NCI-H1105 treated with DMSO at 0.1 percent for 48 hours (cell line): ENCODE results near the gene MAN1C1.

Source experiments
- DNase-seq: peaks from one replicate; lab custom pipeline; 2025; lab: John Stamatoyannopoulos, UW

The MAN1C1 gene

DNA sequence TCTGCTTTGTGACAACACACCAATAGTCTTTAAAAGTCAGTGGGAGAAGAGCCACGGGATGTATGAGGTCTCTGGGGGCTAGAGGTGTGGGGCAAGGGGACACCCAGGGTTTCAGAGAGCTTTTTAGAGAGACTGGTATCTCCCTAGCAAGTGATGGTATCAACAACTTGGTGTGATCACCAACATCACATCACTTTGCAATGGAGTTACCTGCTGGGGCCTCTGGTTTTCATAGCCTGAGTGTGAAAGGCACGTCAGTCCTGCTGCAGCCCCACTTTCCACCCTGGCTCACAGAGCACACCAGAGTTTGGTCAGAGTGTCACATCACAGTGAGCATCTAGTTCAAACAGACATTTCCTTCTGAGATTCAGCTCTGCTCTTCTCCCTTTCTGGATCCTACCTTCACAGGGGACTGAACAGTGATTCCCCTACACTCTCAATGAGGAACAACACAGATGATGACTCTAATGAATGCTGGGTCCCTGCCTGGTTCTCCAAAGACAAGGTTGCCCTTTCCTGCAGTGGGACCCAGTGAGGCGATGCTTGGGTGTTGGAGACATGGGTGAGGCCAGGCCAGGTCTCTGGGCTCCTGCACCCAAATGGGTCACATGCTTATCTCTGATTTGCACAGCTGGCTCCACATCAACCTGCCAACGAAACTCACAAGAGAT is 2.0 kb upstream of the MAN1C1 start:
- no peak for DNase-seq

DNA sequence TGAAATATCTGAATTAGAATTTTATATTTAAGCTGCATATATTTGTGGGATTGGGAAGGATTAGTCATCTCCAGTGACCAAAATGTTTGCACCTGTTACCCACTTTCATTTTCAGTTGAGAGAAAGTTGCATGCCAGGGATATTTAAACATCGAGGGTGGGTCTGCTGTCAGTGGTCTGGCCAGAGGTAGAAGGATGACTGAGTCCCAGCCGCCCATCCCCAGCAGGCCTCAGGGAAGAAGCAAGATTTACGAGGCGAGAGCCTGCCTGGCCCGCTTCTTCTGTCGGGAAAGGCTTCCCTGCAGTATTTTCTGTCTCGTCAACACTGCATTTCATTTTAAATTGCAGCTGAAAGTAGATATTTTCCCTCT is 1.4 kb upstream of the MAN1C1 start:
- no peak for DNase-seq

DNA sequence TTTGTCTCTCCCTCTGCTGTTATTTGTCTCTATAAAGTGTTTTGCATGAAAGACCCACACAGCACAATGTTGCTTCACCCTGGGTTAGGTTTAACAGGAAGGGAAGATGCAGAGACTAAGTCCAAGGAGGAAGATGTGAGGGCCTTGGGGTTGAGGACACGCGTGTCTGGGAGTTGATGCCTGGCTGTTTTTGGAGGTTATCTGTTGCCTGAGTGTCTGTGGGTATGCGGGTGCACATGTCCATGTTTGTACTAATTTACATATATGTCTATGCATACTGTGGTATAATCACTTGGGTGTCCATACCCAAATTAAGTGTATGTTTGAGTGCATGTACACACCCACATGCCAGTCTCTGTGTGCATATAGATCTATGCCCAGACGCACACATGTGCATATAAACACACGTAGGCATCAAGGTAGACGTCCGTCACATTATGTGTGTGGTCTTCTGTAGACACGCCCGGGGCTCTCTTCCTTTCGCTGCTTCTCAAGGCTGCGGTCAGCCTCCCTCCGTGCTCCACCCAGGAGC is 962 bp upstream of the MAN1C1 start:
- DNase-seq: no peak

DNA sequence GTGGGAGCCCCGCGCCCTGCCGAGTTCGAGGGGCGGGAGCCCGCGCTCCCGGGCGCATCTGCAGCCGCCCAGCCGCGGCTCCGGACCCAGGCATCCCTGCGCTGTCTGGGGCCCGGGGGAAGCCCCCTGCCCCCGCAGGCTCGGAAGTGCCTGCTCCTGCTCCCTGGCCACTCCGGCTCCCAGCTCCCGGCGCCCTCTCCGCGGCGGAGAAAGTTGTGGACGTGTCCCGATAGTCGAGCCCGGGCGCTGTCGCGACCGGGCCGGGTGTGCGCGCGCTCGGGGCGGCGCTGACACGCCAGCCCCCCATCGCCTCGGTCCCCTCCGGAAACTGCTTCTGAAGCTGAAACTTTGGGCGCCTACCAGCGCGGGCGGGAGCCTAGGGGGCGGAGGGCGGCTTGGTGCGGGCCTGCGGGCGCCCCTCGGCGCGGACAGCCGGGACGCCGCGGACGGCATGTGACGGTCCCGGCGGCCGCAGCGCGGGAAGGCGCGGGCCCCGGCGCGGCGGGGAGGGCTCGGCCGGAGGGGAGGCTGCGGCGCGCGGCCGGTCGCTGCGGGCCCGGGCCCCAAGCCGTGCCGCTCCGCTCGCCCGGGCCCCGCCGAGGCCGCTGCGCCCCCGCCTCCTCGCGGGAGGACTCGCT is 515 bp downstream of the MAN1C1 start:
- no peak for DNase-seq

DNA sequence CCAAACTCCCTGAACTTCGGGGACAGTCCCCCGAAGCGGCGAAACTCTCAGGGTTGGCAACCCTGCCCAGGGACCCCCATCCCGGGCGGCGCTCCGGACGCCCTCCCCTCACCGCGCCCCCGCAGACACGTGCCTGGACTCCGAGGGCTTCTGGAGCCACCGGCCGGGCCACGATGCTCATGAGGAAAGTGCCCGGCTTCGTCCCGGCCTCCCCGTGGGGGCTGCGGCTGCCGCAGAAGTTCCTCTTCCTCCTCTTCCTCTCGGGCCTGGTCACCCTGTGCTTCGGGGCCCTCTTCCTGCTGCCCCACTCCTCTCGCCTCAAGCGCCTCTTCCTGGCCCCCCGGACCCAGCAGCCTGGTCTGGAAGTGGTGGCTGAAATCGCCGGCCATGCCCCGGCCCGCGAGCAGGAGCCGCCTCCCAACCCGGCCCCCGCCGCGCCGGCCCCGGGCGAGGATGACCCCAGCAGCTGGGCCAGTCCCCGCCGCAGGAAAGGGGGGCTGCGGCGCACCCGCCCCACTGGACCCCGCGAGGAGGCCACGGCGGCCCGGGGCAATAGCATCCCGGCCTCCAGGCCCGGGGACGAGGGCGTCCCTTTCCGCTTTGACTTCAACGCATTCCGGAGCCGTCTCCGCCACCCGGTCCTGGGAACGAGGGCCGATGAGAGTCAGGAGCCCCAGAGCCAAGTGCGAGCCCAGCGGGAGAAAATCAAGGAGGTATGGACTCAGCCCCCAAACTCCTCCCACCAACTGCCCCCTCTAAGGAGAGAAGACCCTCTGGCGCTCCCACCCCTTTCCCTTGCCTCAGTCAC is 1.2 kb downstream of the MAN1C1 start:
- no peak for DNase-seq

DNA sequence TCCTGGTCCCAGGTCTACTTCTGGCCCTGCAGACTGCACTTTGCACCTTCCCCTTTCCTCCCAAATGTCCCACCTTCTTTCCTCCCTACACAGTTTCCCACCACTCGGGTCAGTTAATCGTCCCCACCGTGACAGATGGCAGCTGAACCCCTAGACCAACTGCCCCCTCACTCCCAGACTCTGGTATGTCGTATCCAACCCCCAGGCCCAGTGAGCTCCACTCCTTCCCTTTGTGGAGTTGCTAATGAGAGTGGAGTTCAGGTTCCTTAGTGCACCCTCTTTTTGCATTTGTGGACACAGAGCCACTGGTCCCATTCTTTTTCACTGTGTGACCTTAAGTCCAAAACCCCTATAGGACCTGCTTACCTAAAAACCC is 1.8 kb downstream of the MAN1C1 start:
- no peak for DNase-seq

DNA sequence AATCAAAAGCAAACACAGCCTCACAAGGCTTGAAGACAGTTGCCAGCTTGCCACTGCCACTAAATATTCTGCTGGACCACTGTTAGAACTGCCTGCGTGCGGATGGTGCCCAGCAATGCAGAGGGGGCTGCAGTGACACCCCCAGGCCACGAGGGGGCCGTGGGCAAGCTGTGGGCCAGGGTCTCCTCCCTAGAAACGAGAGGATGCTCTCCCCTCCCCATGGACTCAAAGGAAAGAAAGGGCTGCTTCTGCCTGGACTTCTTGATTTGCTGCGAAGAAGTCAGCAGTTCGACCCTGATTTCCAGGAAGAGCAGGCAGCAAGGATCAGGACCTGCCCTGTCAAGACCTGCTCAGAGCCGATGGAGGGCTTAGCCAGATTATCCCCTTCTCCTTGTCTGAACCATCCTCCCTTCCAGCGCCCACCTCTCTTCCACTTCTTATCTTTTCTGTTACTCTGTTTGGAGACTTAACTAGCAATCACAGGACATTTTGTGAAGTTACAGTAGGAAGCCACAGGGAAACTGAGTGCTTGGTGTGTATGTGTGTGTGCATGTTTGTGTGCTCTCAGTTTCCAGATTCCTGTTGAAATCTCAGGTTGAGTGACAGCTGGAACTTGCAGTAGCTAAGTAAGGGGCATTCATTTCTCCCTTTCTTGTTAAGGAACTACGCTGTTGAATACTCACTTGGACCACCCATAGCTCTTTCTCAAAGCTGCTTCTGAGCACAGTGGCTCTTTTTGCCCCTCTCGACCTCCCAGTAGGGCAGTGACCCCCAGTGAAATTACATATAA is 2.7 kb downstream of the MAN1C1 start:
- DNase-seq: peak; percentile 75

DNA sequence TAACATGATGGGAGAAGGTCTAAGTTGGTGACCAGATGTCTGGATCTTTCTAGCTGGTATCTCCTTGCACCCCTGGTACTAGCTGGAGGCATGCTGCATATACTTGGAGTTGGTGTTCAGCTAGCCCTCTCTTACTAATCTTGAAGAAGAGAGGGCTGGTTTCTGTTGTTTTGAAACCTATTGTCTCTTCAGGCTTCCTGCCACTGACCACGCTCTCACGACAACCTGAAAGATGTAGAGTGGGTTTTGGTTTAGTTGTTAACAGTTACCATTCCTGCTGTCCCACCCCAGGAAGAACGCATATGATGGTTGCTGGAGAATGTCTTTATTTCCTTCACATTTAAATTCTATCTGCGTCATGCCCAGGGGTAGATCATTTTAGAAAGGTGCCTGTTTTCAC is 3.6 kb downstream of the MAN1C1 start:
- DNase-seq: no peak

DNA sequence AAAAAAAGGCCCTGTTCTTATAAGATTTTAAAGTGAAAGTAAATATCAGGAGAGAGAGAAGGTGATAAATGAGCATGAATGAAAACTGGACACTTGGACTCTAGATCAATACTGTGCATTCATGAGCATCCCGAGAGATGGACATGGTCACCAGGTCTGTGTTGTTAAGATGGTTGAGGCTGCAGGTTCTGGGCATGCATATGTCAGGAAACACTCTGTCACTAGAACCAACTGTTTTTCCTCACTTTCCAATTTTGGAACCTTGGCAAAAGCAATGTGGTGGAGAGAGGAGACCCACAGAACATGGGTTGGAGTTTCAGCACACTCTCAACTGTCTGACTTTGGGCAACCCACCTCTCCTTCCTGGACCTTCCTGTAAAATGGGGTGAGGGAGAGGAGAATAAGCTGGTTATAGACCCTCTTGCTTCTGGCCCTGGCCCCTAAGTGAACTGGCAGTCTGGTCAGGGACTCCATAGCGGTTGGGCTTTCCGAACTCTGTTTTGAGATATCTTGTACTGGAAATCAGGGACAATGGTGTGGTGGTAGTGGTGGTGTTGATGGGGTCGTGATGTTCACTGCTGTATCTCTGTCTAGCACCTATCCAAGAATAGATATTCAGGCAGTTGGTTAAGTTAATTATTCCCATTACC is 4.2 kb downstream of the MAN1C1 start:
- no peak for DNase-seq

DNA sequence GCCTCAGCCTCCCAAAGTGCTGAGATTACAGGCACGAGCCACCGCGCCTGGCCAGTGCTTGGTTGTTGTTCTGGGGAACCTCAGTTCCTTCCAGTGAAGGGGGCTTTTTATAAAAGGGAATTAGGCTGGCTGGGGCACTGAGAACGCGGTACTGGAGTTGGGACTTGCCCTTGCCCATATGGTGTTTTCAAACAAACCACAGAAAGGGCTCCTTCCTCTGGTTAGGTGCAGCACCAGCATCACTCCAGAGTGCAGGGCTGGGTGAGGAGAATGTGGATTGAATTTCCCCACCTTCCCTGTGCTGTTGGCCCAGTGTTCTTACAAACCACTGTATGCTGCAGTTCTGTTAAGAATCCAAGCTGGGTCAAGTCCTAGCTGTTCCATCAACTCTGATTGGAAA is 5.3 kb downstream of the MAN1C1 start:
- DNase-seq: no peak

DNA sequence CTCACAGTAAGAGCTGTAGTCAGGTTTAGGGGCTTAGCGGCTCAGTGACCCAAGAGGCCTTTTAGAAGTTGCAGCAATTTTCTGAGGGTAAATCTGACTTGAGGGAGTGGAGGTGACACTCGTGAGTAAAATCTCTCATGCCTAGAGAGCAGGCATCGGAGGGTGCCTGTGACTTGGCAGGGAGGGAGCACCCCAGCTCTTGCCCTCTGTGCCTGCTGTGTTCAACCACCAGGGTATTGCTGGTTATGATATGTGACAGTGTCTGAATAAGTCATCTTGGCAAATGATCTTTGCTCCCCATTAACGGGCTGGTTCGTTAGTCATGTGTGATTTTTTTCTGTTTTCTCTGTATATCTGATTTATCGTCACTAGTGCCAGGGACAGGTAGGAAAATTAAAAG is 5.9 kb downstream of the MAN1C1 start:
- DNase-seq: no peak

DNA sequence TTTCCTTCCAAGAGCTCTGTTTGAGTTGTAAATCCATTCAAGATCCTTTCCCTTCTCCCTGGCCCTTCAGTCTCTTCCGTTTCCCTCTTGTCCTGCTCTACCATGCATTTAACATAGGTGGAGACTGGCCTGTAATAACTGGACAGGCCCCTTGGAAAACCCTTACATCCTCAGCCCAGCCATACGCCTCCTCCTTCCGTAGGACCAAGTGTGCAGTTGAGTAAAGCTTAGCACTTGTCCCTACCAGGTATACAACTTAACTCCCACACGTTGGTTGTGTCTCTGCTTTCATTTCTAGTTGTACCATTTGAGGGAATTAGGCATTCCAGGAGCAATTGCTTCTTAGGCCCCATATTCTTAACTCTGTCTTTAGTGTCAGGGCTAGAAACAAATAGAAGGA is 6.4 kb downstream of the MAN1C1 start:
- DNase-seq: no peak

DNA sequence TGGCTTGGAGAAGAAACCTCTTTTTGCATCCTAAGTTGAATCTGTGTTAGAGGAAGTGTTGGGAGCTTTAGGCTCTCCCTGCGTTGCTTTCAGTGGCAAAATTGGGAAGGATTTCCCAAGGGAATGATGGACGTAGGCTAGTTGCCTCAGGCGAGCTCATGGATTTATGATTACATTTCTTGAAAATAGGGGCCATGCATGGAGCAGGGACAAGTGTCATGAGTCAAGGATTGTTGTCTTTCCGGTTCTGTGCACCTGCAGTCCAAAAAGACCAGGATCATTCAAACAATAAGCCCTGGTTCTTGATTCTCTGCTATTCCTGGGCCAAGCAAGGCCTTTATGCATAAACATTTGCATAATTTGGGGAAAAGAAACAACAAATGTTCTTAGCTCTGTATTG is 7.1 kb downstream of the MAN1C1 start:
- no peak for DNase-seq

DNA sequence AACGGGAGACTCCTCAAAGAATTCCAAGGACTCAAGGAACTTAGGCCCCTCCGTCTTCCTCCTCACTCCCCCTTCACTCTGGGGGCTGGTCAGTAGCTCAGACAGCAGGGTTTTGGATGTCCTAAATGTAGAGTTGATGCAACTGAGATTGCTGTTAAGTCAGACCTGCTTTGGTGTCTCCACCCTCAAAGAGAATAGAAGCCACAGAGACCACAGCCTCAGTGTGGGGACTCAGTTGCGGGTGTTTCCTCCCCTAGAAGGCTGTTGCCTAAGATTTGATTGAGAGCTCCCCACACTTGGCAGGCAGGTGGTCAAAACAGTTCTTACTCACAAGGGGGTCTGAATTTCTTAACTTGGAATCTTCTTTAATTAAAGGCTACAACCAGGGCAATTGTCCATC is 7.6 kb downstream of the MAN1C1 start:
- no peak for DNase-seq

DNA sequence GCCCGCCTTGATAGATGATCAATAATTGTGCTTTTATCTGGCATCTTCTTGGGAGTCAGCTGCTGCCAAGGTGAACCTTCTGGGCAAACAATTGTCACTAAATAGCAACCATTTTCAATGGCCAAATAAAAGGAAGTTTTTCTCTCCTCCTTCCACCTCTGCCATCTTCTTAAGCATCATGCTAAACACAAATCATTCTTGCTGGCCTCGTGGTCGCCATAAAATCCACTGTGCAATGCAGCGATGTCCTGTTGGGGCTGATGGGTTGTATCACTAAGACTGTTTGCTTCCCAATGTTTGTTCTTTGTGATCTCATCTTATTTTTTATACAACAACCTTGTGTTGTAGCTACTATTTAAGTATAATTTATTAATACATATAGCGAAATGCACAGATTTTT is 8.0 kb downstream of the MAN1C1 start:
- no peak for DNase-seq

DNA sequence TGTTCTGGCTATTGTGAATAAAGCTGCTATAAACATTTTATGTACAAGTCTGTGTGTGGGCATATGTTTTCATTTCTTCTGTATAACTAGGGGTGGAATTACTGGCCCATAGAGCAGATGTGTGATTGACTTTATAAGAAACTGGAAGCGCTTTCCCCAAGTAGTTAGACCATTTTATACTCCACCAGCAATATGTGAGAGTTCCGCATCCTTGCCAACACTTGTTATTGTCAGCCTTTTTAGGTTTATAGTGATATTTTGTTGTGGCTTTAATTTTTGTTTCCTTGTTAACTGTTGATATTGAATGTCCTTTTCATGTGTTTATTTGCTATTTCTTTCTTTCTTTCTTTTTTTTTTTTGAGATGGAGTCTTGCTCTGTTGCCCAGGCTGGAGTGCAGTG is 9.4 kb downstream of the MAN1C1 start:
- no peak for DNase-seq

DNA sequence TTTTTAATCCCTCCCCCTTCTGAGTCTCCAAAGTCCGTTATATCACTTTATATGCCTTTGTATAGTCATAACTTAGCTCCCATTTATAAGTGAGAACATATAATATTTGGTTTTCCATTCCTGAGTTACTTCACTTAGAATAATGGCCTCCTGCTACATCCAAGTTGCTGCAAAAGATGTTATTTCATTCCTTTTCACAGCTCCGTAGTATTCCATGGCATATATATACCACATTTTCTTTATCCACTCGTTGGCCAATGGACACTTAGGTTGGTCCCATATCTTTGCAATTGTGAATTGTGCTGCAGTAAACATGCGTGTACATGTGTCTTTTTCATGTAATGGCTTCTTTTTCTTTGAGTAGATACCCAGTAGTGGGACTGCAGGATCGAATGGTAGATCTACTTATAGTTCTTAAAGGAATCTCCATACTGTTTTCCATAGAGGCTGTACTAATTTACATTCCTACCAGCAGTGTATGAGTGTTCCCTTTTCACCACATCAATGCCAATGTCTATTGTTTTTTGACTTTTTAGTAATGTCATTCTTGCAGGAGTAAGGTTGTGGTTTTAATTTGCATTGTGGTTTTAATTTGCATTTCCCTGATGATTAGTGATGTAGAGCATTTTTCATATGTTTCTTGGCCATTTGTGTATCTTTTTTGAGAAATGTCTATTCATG is 12.3 kb downstream of the MAN1C1 start:
- DNase-seq: no peak

DNA sequence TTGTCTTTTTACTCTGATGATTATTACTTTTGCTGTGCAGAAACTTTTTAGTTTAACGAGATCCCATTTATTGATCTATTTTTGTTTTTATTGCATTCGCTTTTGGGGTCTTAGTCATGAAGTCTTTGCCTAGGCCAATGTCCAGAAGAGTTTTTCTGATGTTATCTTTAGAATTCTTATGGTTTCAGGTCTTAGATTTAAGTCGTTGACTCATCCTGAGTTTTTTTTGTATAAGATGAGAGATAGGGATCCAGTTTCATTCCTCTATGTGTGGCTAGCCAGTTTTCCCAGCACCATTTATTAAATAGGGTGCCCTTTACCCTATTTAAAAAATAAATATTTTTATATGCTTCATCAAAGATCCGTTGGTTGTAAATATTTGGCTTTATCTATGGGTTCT is 13.2 kb downstream of the MAN1C1 start:
- DNase-seq: no peak

DNA sequence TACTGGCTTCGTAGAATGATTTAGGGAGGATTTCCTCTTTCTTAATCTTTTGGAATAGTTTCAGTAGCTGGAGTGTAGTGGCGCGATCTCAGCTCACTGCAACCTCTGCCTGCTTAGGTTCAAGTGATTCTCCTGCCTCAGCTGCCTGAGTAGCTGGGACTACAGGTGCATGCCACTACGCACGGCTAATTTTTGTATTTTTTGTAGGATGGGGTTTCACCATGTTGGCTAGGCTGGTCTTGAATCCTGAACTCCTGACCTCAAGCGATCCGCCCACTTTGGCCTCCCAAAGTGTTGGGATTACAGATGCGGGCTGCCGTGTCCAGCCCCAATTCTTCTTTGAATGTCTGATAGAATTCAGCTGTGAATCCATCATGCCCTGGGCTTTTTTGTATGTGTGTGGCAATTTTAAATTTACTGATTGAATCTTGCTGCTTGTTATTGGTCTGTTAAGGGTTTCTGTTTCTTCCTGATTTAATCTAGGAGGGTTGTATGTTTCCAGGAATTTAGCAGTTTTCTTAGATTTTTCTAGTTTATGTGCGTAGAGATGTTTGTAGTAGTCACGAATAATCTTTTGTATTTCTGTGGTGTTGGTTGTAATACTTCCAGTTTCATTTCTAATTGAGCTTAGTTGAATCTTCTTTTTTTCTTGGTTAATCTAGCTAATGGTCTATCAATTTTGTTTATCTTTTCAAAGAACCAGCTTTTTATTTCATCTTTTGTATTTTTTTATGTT is 15.3 kb downstream of the MAN1C1 start:
- no peak for DNase-seq

DNA sequence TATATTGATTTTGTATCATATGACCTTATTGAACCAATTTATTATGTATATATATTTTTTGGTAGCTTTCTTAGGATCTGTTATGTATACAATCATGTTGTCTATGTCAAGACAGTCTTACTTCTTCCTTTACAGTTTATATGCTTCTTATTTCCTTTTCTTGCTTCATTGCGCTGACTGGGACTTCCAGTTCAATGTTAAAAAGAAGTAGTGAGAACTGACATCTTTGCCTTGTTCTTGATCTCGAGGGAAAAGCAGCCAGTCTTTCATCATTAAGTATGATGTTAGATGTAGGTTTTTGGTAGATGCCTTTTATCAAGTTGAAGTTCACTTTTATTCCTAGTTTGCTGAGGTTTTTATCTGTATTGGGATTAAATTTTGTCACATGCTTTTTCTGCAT is 17.5 kb downstream of the MAN1C1 start:
- no peak for DNase-seq

DNA sequence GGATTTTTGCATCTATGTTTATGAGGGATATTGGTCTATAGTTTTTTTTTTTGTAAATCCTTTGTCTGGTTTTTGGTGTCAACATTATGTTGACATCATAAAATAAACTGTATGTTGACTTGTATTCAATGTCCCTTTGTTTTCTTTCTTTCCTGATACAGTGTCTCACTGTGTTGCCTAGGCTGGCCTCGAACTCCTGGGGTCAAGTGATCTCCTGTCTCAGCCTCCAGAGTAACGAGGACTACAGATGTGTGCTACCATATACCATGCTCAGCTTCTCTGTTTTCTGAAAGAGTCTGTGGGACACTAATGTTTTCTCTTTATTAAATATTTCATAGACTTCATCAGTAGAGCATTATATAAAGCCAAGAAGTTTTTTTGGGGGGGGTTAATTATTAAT is 18.3 kb downstream of the MAN1C1 start:
- DNase-seq: no peak
